ENCODE data around the gene BPIFA3.
A peak's percentile ranks its signal among the peaks of the same experiment; 100 is the strongest.

Gene BPIFA3

DNA sequence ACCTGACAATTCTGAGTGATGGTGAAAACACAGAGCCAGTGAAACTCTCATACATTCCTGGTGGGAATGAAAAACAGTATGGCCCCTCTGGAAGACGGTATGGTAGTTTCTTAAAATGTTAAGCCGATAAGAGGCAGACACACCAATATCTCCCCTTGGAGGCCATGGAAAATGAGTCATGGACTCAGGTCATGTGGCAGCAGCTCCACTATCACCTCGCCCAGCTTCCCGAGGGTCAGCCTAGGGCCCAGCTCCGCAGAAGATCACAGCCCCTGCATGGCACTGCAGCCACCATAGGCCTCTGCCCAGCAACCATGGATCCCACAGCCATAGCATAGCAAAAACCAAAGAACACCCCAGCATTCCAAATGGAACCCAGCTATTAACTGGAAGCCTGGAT is 40.1 kb downstream of the BPIFA3 start:
- DNase-seq (ENCODE audit: insufficient read length, low spot score) (no peak), FAIRE-seq (no peak)

DNA sequence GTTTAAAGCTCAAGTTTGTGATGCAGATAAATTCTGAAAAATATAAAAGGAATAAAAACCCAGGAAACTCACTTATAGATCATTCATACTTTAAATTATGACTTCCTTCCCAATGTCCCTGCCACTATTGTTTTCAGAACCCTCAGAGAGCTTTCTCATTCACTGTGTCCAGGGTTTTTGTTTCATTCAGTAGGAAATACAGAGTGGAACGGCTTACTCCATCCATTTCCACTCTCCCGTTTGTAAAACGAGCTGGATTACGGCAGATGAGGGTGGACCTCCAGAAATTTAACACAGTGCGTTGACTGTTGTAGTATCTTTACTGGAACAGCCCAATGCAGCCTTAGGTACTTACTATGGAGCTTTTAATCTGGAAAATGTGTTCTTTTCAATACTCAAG is 42.2 kb downstream of the BPIFA3 start:
- DNase-seq (ENCODE audit: insufficient read length, low spot score) (no peak), FAIRE-seq (no peak)

DNA sequence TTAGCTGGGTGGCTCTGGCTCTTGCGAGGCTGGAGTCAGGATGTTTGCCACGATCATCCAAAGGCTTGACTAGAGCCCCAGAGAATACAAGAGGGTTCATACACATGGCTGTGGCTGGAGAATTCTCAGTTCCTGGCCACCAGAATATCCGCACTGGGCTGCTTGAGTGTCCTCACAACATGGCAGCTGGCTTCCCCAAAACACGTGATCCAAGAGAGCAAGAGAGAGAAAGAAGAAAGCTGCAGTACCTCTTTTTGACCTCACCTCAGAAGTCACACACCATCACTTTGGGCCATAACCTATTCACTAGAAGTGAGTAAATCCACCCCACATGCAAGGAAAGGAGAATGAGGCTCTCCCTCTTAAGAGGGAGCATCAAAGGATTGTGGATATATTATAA is 44.3 kb downstream of the BPIFA3 start:
- FAIRE-seq (no peak), DNase-seq (ENCODE audit: insufficient read length, low spot score) (no peak)

DNA sequence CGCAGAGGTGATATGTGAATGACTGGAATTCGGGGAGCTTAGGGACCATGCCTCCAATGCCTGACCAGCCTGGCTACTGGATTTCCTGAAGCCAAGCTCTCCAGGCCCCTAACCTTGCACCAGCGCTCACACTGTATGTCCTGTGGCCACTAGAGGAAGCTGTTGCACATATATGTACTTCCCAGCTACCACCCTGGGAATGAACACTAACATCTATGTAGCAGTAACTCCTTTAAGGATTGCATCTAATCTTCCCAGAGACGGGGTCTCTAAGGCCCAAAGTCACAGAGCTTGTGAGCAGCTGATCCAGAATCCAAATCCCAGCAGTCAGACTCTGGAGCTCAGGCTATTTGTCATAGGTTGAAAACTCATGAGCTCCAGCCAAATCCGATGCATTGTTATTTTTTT is 45.5 kb downstream of the BPIFA3 start:
- peak; percentile 50 for DNase-seq (ENCODE audit: insufficient read length, low spot score)
- FAIRE-seq, result no peak

DNA sequence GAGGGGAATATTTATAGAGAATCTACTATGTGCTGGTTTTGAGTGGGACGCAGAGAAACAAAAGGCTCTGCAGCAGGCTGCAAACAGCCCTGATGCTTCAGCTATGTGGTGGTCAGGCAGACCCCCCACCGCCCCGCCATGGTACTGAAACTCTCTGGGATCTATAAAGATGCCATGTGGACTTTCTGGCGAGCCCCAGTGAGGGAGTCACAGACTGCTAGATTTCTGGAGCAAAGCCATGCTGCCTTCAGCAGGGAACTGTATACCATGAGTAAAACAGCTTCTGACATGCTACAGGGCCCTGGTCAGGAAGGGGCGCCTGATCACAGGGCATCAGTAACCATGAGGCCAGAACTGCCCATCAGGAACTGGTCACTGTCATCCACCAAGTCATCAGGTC is 46.6 kb downstream of the BPIFA3 start:
- FAIRE-seq (no peak), DNase-seq (ENCODE audit: insufficient read length, low spot score) (no peak)

DNA sequence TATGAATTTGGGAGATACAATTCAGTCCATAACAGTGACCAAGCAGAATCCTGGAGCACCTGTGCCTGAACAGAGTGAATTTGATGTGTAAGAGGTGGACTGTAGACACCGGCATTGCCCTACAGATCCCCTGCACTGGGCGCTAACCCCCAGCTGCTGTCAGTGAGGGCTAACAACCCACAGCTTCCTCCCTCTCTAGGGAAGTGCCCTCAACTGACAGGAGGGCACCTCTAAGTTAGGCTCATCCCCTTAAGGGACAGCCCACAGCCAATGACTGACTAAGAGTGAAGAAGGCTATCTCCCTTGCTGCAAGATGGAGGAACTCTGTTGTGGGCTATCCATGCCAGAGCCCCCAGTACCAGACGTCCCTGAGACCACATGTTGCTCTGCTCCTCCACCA is 50.5 kb downstream of the BPIFA3 start:
- no peak for DNase-seq (ENCODE audit: insufficient read length, low spot score)
- FAIRE-seq, result no peak

DNA sequence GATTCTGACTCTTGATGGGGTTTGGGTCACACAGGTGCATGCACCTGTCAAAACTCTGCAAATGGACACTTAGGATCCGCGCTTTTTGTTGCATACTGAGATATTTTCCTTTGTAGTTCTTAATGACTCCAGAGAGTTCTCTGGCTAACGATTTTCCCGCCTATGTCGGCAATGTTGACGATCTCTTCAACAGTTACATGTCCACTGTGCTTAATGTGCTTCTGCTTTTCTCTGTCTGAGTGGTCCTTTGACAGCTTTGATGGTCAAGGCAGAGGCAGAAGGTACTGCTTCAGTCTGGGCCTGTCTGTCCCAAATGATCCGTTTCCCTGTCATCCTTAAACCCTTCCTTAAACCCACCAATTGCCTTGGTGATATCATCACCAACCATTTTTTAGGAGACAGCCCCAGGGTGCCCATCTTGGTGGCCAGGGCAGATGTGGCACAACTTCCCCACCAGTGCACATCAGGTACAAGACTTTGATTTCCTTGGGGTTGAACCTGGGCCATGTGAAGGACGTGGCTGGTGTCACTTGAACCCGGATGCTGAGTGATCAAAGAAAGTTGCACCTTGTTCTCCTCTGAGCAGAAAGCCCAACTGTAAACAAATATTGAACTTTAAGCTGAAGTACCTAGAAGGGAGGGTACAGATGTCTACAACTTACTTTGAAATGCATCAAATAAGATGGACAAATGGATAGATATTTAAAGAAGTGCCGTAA is 55.2 kb downstream of the BPIFA3 start:
- FAIRE-seq, result no peak

DNA sequence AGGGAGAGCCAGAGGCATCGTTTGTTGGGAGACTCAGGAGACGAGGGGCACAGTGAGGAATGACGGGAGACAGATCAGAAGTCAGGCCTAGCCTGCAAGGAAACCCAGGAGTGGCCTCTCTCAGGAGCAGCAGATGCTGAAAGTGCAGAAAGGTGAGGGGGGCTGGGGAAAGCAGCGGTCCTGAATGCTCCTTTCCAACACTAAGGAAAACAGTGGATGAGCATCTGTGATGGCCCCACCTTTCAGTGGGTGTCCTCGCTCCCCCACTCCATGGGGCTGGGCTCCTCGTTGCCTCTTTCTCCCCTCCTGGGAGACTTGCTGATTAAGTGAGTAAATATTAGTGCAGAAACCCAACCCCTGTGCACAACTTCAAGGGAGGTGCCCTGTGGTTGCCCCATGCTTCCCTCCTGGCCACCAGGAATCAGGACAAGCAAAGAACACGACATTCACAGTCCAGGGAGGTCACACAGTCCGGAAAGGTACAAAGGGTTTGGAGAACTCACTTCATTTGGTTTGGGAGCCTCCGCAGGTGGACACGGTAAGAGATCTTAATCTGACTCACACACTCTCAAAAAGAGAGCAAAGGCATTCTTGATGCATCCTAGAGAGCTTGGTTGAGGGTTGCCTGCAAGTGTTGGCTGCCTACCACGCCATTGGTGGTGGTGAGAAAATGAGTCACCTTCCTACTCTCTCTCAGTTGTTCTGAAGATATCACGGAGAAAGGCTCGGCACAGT is 56.1 kb downstream of the BPIFA3 start:
- DNase-seq (ENCODE audit: insufficient read length, low spot score) (no peak), FAIRE-seq (no peak)

More for the DNA sequence above, 55.2 kb downstream of the BPIFA3 start:
- no peak for DNase-seq (ENCODE audit: insufficient read length, low spot score)

DNA sequence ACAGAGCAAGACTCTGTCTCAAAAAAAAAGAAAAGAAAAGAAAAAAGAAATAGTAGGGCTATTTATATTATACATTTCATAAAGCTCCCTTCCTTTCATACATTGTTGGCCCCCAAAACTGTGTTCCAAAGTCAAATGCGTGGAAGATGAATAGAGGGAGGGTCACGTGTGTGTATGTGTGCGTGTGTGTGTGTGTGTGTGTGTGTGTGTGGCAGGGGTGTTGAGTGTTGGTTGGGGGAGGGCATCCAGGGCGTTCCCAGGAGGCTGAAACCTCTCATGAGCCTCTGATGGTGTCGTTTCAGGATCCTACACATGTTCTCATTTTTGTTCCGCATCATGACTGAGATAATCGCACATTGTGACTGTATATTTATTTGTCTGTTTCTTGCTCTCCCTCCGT is 58.1 kb downstream of the BPIFA3 start:
- FAIRE-seq (peak; percentile 86), DNase-seq (ENCODE audit: insufficient read length, low spot score) (no peak)

DNA sequence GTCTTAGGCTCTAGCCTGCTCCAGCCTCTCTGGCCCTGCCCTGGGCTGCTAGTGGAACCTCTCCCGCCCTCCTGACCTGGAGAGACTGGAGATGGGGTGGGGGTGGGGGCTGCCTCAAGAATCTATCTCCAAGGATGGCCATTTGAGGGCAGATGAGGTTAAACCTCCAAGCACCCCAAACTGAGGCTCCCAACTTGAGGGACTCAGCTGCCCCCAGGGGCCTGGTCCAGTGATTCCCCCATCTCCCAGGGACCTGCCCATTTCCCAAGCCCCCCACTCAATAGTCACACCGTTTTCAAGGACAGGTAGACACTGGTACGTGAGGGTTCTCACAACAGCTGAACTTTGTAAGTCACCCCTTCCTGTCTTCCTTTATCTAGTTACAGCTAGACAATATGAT is 58.7 kb downstream of the BPIFA3 start:
- FAIRE-seq (no peak), DNase-seq (ENCODE audit: insufficient read length, low spot score) (no peak)

DNA sequence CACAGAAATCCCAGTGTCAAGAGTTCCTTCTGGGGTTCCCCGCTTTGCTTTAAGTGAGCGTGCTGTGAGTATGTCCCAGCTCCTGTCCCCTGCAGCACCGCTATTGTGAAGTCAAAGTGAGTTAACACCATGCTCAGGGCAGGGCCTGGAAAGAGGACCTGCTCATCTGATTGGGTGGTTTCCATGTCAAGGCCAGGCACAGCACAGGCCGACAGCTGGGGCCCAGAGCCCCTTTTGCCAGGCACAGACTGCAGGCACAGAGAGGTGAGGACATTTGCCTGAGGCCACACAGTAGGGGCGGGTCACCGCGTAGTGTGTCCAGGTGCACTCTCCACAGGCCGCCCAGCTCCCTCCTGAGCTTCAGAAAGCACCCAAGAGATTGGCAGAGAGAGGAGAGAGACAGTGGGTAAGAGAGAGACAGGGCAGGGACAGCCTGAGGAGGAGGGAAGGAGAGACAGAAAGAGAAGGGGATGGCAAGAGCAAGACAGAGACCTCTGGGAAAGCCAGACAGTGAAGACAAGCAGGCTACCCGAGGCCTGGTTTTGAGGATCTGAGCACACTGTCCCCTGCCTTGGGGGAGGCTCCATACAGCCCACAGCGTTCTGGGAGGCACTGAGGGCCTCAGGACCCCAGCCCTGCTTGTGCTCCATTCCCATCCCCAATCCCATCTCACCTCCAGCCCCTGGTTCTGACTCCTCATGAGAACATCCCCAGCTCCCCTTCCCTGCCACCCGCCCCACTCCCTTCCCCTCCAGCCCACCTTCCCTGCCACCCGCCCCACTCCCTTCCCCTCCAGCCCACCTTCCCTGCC is 59.4 kb downstream of the BPIFA3 start:
- no peak for FAIRE-seq
- DNase-seq (ENCODE audit: insufficient read length, low spot score), result no peak
